ENCODE measurements around the gene NPIPB6. TPM values are rescaled to one million over a fixed set of nuclear protein-coding genes. Genes with fewer than 3 reads are reported as not detected.

NPIPB6 gene
- total and polyA plus RNA-seq, 4 donors = 0.42 to 0.75 TPM; not detected in 2

DNA sequence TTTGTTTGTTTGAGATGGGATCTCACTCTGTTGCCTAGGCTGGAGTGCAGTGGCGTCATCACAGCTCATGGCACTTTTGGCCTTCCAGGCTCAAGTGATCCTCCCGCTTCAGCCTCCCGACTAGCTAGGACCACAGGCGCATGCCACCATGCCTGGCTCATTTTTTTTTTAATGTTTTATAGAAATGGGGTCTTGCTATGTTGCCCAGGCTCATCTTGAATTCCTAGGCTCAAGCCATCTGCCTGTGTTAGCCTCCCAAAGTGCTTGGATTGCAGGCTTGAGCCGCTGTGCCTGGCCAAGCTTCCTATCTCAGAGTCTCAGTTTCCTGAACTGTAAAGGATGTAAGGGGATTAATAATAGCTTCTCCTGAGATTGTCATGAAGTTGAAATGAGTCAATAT, 63.0 kb downstream of the NPIPB6 start (continued):
- TF ChIP-seq, protein P1, sequence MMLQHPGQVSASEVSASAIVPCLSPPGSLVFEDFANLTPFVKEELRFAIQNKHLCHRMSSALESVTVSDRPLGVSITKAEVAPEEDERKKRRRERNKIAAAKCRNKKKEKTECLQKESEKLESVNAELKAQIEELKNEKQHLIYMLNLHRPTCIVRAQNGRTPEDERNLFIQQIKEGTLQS (IDR thresholded peaks at IDR 0.05) = no peak

DNA sequence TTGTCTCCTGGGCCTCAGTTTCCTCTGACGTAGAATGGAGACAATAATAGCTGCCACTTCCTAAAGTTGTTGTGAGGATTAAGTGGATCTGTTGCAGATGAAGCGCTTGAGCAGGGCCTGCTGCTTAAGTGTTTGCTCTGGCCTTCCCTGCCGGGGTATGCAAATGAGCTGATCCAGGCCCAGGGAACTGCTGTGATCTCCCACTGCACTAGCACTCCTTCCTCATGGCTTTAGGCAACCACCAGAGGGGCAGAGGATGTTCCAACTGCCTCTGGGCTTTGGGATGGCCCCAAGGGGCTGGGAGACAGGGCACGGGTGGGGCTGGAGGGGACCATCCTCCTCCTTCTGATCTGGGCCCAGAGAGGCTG, 64.8 kb downstream of the NPIPB6 start:
- no peak for TF ChIP-seq RAD21 (IDR thresholded peaks at IDR 0.05)
- H3K4me3 ChIP-seq (ENCODE audit: low read depth in 1 of 3, low read length in 3 of 3) = no peak overlapping the region
- no peak overlapping the region for H3K9ac ChIP-seq (ENCODE audit: low read depth in 1 of 2, low read length in 2 of 2)
- H3K27ac ChIP-seq (ENCODE audit: low read depth in 1 of 2, low read length in 2 of 2) = no peak overlapping the region
- WGBS = 87% methylated on average over 4 of the region's 4 CpGs
- no peaks in the 10 kb centered on the region for H3K27me3 ChIP-seq (ENCODE audit: control insufficient read depth in 4 of 4, insufficient read depth in 4 of 4, low read length in 3 of 4)
- H3K36me3 ChIP-seq (ENCODE audit: control insufficient read depth in 4 of 4, insufficient read depth in 3 of 4, low read depth in 1 of 4, low read length in 3 of 4) = no peaks in the 10 kb centered on the region
- no peak for DNase-seq (ENCODE audit: low spot score)
- no peaks in the 10 kb centered on the region for H3K9me3 ChIP-seq (ENCODE audit: control insufficient read depth in 4 of 4, low read length in 3 of 4)
- no peaks in the 10 kb centered on the region for H3K4me1 ChIP-seq (ENCODE audit: control insufficient read depth in 4 of 4, insufficient read depth in 4 of 4, low read length in 3 of 4)

DNA sequence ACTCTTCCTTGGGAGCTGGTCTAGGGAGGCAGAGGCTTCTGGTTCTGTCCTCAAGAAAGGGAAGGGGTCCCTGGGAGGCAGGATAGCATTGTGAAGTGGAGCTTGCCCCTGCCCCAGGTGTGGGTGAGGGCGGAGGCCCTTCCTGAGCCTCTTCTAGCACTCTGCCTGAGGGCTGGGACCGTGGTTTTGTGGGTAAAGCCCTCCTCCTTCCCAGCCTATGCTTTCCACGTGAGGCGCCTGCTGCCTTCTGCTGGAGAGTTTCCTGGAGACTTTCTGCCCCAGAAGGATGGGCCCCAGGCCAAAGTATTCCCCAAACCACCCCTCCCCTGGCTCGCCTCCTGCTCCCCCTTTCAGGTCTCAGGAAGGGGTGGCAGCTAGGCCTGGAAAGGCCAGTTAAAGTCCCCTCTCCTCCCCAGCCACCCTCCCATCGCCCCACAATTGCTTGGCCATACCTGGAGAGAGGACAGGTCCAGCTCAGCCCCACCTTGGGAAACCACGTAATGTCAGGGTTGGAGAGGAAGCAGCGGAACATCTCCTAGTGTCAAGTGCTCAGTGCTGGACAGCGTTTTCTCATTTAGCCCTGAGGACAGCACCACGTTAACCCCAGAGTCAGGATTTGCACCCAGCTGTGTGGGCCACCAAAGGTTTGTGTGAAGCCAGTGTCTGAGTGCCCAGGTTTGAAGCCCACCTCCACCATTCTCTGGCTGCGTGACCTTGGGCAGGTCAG, 65.4 kb downstream of the NPIPB6 start:
- Histone ChIP-seq H3K27me3 (ENCODE audit: control insufficient read depth in 4 of 4, insufficient read depth in 4 of 4, low read length in 3 of 4) (no peaks in the 10 kb centered on the region), H3K36me3 (ENCODE audit: control insufficient read depth in 4 of 4, insufficient read depth in 3 of 4, low read depth in 1 of 4, low read length in 3 of 4) (no peaks in the 10 kb centered on the region), H3K9ac (ENCODE audit: low read depth in 1 of 2, low read length in 2 of 2) (no peak overlapping the region), H3K27ac (ENCODE audit: low read depth in 1 of 2, low read length in 2 of 2) (no peak overlapping the region), H3K4me1 (ENCODE audit: control insufficient read depth in 4 of 4, insufficient read depth in 4 of 4, low read length in 3 of 4) (peaks cover 2 to 3% (median 3%) of the 10 kb centered on the region in 4 donors), H3K4me3 (ENCODE audit: low read depth in 1 of 3, low read length in 3 of 3) (no peak overlapping the region), H3K9me3 (ENCODE audit: control insufficient read depth in 4 of 4, low read length in 3 of 4) (no peaks in the 10 kb centered on the region)
- no peak for DNase-seq (ENCODE audit: low spot score)
- TF ChIP-seq REST (IDR thresholded peaks at IDR 0.05) (peak; percentile 15), HNF4G (IDR thresholded peaks at IDR 0.05) (no peak)
- 85% methylated on average over 11 of the region's 11 CpGs for WGBS

DNA sequence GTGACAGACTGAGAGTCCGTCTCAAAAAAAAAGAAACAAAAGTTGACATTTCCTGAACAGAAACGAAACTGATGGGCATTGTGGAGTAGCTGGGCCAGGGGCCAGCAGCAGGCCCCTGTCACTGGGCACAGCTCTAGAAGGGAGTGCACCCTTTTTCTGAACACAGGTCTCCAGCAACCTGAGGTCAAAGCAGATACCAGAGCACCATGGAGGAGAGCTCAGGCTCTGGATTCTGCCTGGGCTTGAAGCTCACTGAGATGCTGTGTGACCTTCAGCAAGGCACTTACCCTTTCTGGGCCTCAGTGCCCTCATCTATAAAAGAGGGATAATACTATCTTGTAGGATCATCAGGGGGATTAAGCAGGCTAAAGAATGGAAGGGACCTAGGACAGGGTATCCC, 66.0 kb downstream of the NPIPB6 start:
- H3K9me3 ChIP-seq (ENCODE audit: control insufficient read depth in 4 of 4, low read length in 3 of 4) = no peaks in the 10 kb centered on the region
- H3K27ac ChIP-seq (ENCODE audit: low read depth in 1 of 2, low read length in 2 of 2) = no peak overlapping the region
- DNase-seq (ENCODE audit: low spot score) = no peak
- H3K4me1 ChIP-seq (ENCODE audit: control insufficient read depth in 4 of 4, insufficient read depth in 4 of 4, low read length in 3 of 4) = peaks cover 7 to 9% (median 8%) of the 10 kb centered on the region in 4 donors
- 56% methylated on average over 2 of the region's 2 CpGs for WGBS
- H3K36me3 ChIP-seq (ENCODE audit: control insufficient read depth in 4 of 4, insufficient read depth in 3 of 4, low read depth in 1 of 4, low read length in 3 of 4) = no peaks in the 10 kb centered on the region
- TF ChIP-seq TAF1 (conservative IDR thresholded peaks at IDR 0.05) = no peak
- H3K9ac ChIP-seq (ENCODE audit: low read depth in 1 of 2, low read length in 2 of 2) = no peak overlapping the region
- H3K4me3 ChIP-seq (ENCODE audit: low read depth in 1 of 3, low read length in 3 of 3) = no peak overlapping the region
- no peaks in the 10 kb centered on the region for H3K27me3 ChIP-seq (ENCODE audit: control insufficient read depth in 4 of 4, insufficient read depth in 4 of 4, low read length in 3 of 4)

GRCh38 chr16:28295276-28295675, 68.0 kb downstream of the NPIPB6 start:
- Histone ChIP-seq H3K27ac (ENCODE audit: low read depth in 1 of 2, low read length in 2 of 2) (no peak overlapping the region), H3K4me1 (ENCODE audit: control insufficient read depth in 4 of 4, insufficient read depth in 4 of 4, low read length in 3 of 4) (peaks cover 7 to 13% (median 11%) of the 10 kb centered on the region in 4 donors), H3K9ac (ENCODE audit: low read depth in 1 of 2, low read length in 2 of 2) (no peak overlapping the region), H3K36me3 (ENCODE audit: control insufficient read depth in 4 of 4, insufficient read depth in 3 of 4, low read depth in 1 of 4, low read length in 3 of 4) (no peaks in the 10 kb centered on the region), H3K4me3 (ENCODE audit: low read depth in 1 of 3, low read length in 3 of 3) (no peak overlapping the region), H3K9me3 (ENCODE audit: control insufficient read depth in 4 of 4, low read length in 3 of 4) (no peaks in the 10 kb centered on the region), H3K27me3 (ENCODE audit: control insufficient read depth in 4 of 4, insufficient read depth in 4 of 4, low read length in 3 of 4) (no peaks in the 10 kb centered on the region)
- 86% methylated on average over 11 of the region's 11 CpGs for WGBS
- TF ChIP-seq HNF4A (conservative IDR thresholded peaks at IDR 0.05) (no peak), RXRA (IDR thresholded peaks at IDR 0.05) (no peak), GABPA (IDR thresholded peaks at IDR 0.05 in 1 of 2, conservative IDR thresholded peaks at IDR 0.05 in 1 of 2) (no peak), HNF4G (IDR thresholded peaks at IDR 0.05) (no peak), YY1 (IDR thresholded peaks at IDR 0.05) (no peak), RAD21 (IDR thresholded peaks at IDR 0.05) (no peak)
- TF ChIP-seq, protein P2, sequence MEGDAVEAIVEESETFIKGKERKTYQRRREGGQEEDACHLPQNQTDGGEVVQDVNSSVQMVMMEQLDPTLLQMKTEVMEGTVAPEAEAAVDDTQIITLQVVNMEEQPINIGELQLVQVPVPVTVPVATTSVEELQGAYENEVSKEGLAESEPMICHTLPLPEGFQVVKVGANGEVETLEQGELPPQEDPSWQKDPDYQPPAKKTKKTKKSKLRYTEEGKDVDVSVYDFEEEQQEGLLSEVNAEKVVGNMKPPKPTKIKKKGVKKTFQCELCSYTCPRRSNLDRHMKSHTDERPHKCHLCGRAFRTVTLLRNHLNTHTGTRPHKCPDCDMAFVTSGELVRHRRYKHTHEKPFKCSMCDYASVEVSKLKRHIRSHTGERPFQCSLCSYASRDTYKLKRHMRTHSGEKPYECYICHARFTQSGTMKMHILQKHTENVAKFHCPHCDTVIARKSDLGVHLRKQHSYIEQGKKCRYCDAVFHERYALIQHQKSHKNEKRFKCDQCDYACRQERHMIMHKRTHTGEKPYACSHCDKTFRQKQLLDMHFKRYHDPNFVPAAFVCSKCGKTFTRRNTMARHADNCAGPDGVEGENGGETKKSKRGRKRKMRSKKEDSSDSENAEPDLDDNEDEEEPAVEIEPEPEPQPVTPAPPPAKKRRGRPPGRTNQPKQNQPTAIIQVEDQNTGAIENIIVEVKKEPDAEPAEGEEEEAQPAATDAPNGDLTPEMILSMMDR (IDR thresholded peaks at IDR 0.05; ENCODE audit: low read depth, low read length, missing input control) = no peak
- DNase-seq (ENCODE audit: low spot score) = no peak

Measured in liver (tissue), 9 donors.